GM12891 (cell line): Measurements from ENCODE around the gene PABPC4L.

Source experiments
- PAX5 ChIP-seq: IDR thresholded peaks from 2 replicates; pipeline ENCODE4 v1.6.1; 2011; ENCODE audit warnings: low read length, moderate library complexity, mild to moderate bottlenecking; ENCODE audit not compliant: insufficient read depth, severe bottlenecking
- POLR2A ChIP-seq: IDR thresholded peaks from 2 replicates; pipeline ENCODE4 v1.6.1; 2011; ENCODE audit warnings: low read depth, low read length, control low read depth
- POLR2AphosphoS5 ChIP-seq: IDR thresholded peaks from 2 replicates; pipeline ENCODE4 v1.6.1; 2011; ENCODE audit warnings: low read depth, low read length, control low read depth
- POU2F2 ChIP-seq: IDR thresholded peaks from 2 replicates; pipeline ENCODE4 v1.6.1; 2011; ENCODE audit warnings: low read depth, mild to moderate bottlenecking, control low read depth, low read length, moderate library complexity
- SPI1 ChIP-seq: IDR thresholded peaks from 2 replicates; pipeline ENCODE4 v1.6.1; 2011; ENCODE audit warnings: low read depth, low read length, control low read depth

DNA sequence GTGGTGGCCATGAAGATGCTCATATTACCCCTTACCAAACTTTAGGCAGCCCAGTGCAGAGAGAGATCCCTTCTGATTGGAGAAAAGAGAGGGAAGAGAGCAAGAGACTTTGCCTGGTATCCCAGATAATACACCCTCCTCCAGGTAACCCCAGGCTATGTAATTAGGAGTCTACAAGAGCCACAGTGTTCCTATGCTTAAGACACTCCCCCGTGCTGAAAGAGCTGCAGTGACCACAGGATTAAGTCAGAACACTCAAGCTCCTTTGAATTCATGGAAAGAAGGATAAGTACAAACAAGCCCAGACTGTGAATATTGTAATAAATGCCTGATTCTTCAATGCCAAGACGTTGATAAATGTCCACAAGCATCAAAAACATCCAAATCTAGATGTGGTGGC, 41.4 kb downstream of the PABPC4L start:
- TF ChIP-seq POU2F2 (no peak), POLR2AphosphoS5 (no peak), POLR2A (no peak), SPI1 (no peak), PAX5 (no peak)
